Measurements from ENCODE around the gene GAK. TPM values are rescaled to one million over a fixed set of nuclear protein-coding genes. Genes with fewer than 3 reads are reported as not detected.

GAK gene
- total RNA-seq, 2 experiments from 2014 or later, result 97.8 to 102 TPM

DNA sequence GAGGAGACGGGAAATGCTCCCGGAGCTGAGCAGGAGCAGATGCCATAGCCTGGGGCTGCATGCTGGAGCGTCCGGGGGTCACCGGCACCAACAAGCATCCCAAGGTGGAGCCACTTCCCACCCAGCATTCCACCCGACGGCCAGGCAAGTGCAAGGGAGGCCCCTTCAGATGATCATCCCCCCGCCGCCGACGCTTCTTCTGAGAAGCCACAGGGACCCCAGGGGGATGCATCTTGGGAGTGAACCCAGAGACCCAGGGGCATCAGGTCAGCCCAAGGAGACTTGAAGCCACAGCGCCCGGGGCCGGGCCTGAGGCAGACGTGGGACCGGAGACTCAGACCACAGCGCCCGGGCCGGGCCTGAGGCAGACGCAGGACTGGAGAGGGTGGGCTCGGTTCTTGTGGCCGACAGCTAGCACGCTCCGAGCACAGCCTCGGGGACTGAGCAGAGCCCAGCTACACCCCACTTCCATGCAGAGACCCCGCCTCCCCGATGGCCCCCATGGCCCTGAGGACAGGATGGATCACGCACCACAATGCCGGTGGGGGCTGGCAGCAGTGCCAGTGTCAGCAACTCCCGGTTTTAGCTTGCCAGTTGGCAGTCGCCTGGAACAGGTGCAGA is 73.2 kb downstream of the GAK start:
- DNase-seq (no peak), ATAC-seq (no peak)
- ChIA-PET POLR2A (interaction anchor here (1.4 kb wide), 1 partner anchor 14 kb away, joined by 4 read pairs; no protein-coding TSS in a partner anchor), CTCF (no interaction called here)
- Mint-ChIP-seq H3K36me3 (ENCODE audit: low read depth) (peaks cover 69% of the 10 kb centered on the region), H3K27me3 (no peaks in the 10 kb centered on the region), H3K9me3 (peaks cover 8% of the 10 kb centered on the region), H3K4me3 (no peak overlapping the region), H3K27ac (no peak overlapping the region), H3K4me1 (ENCODE audit: low read depth) (peaks cover 8% of the 10 kb centered on the region)
- TF ChIP-seq, protein P1, sequence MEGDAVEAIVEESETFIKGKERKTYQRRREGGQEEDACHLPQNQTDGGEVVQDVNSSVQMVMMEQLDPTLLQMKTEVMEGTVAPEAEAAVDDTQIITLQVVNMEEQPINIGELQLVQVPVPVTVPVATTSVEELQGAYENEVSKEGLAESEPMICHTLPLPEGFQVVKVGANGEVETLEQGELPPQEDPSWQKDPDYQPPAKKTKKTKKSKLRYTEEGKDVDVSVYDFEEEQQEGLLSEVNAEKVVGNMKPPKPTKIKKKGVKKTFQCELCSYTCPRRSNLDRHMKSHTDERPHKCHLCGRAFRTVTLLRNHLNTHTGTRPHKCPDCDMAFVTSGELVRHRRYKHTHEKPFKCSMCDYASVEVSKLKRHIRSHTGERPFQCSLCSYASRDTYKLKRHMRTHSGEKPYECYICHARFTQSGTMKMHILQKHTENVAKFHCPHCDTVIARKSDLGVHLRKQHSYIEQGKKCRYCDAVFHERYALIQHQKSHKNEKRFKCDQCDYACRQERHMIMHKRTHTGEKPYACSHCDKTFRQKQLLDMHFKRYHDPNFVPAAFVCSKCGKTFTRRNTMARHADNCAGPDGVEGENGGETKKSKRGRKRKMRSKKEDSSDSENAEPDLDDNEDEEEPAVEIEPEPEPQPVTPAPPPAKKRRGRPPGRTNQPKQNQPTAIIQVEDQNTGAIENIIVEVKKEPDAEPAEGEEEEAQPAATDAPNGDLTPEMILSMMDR (IDR thresholded peaks at IDR 0.05), result no peak
- intact Hi-C loops (cut with micrococcal nuclease), result no loop called here

DNA sequence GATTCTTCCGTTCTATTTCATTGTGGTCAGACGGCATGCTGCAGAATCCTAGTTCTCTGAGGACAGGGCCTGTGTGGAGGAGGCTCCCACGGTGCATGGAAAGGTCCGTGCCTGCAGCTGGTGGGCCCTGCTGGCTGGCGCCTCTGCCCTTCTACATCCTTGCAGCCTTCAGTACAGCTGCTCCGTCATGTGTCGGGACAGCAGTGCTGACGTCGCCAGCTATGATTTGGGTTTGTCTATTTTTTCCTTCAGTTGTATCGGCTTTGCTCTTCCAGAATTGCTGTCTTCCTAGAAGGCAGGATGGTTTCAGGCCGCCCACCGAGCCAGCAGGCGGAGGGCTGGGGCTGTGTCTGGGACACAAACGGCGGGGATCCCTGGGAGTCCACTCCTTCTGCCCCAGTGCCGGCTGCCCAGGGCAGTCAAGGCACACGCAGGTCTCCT is 74.1 kb downstream of the GAK start:
- ChIA-PET CTCF (interaction anchor here (0.5 kb wide), 1 partner anchor 960 kb away, joined by 3 read pairs; no protein-coding TSS in a partner anchor), POLR2A (interaction anchor here (1.4 kb wide), 1 partner anchor 75 kb away, joined by 4 read pairs; the partner anchor contains the start of genes GAK and TMEM175)
- H3K4me3 Mint-ChIP-seq, result no peak overlapping the region
- H3K4me1 Mint-ChIP-seq (ENCODE audit: low read depth), result peaks cover 8% of the 10 kb centered on the region
- intact Hi-C loops (cut with micrococcal nuclease), result no loop called here
- H3K9me3 Mint-ChIP-seq, result peaks cover 8% of the 10 kb centered on the region
- DNase-seq, result no peak
- ATAC-seq, result no peak
- TF ChIP-seq, protein P1 (IDR thresholded peaks at IDR 0.05), result no peak
- no peaks in the 10 kb centered on the region for H3K27me3 Mint-ChIP-seq
- H3K36me3 Mint-ChIP-seq (ENCODE audit: low read depth), result peaks cover 65% of the 10 kb centered on the region
- H3K27ac Mint-ChIP-seq, result no peak overlapping the region

GRCh38 chr4:857461-857860 is 74.7 kb downstream of the GAK start:
- Mint-ChIP-seq H3K4me3 (no peak overlapping the region), H3K27me3 (no peaks in the 10 kb centered on the region), H3K9me3 (peaks cover 8% of the 10 kb centered on the region), H3K4me1 (ENCODE audit: low read depth) (peaks cover 8% of the 10 kb centered on the region), H3K36me3 (ENCODE audit: low read depth) (peaks cover 60% of the 10 kb centered on the region), H3K27ac (no peak overlapping the region)
- CTCF ChIA-PET, result interaction anchor here (0.5 kb wide), 1 partner anchor 960 kb away, joined by 3 read pairs; no protein-coding TSS in a partner anchor
- POLR2A ChIA-PET, result interaction anchor here (1.4 kb wide), 1 partner anchor 75 kb away, joined by 4 read pairs; the partner anchor contains the start of genes GAK and TMEM175
- TF ChIP-seq, protein P1 (IDR thresholded peaks at IDR 0.05), result no peak
- no peak for ATAC-seq
- intact Hi-C loops (cut with micrococcal nuclease), result no loop called here
- DNase-seq, result no peak

DNA sequence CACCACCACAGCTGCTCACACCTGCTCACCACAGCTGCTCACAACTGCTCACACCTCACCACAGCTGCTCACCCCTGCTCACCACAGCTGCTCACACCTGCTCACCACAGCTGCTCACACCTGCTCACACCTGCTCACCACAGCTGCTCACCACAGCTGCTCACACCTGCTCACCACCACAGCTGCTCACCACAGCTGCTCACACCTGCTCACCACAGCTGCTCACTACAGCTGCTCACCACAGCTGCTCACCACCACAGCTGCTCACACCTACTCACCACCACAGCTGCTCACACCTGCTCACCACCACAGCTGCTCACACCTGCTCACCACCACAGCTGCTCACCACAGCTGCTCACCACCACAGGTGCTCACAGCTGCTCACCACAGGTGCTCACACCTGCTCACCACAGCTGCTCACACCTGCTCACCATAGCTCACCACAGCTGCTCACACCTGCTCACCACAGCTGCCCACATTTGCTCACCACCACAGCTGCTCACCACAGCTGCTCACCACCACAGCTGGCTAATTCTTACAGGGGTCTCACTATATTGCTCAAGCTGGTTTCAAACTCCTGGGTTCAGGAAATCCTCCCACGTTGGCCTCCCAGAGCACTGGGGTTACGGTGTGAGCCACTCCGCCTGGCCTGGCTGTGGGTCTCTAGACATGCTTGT is 75.8 kb downstream of the GAK start:
- TF ChIP-seq, protein P1 (IDR thresholded peaks at IDR 0.05), result no peak
- peak; percentile 33 for DNase-seq
- peak overlapping the region; percentile 39 for H3K27ac Mint-ChIP-seq
- ATAC-seq, result peak; percentile 34
- H3K4me1 Mint-ChIP-seq (ENCODE audit: low read depth), result peaks cover 8% of the 10 kb centered on the region
- H3K36me3 Mint-ChIP-seq (ENCODE audit: low read depth), result peaks cover 57% of the 10 kb centered on the region
- H3K9me3 Mint-ChIP-seq, result peaks cover 8% of the 10 kb centered on the region
- ChIA-PET POLR2A (interaction anchor here (1.4 kb wide), 1 partner anchor 76 kb away, joined by 4 read pairs; the partner anchor contains the start of genes GAK and TMEM175), CTCF (no interaction called here)
- peak overlapping the region; percentile 1 for H3K4me3 Mint-ChIP-seq
- no peaks in the 10 kb centered on the region for H3K27me3 Mint-ChIP-seq
- intact Hi-C loops (cut with micrococcal nuclease), result no loop called here

- peak; percentile 13 for ATAC-seq
- Mint-ChIP-seq H3K36me3 (ENCODE audit: low read depth) (peaks cover 54% of the 10 kb centered on the region), H3K9me3 (peaks cover 8% of the 10 kb centered on the region), H3K27ac (peak overlapping the region; percentile 39), H3K4me3 (no peak overlapping the region), H3K4me1 (ENCODE audit: low read depth) (peaks cover 8% of the 10 kb centered on the region), H3K27me3 (no peaks in the 10 kb centered on the region)
- ChIA-PET POLR2A (no interaction called here), CTCF (no interaction called here)
- DNase-seq, result no peak
- intact Hi-C loops (cut with micrococcal nuclease), result no loop called here
- TF ChIP-seq, protein P1 (IDR thresholded peaks at IDR 0.05), result no peak
Measured at GRCh38 chr4:855880-856224, 76.3 kb downstream of the GAK start.
